ENCODE data around the gene GNAI3.

- no peak for TF ChIP-seq EZH2 (IDR thresholded peaks at IDR 0.05; ENCODE audit: insufficient read depth, poor library complexity, severe bottlenecking)
- TF ChIP-seq EZH2phosphoT487 (IDR thresholded peaks at IDR 0.05; ENCODE audit: insufficient read depth, low read depth) = no peak
Observed at GRCh38 chr1:109559995-109560394, 11.6 kb downstream of the GNAI3 start.

Data from GM23248 (cell line).